ENCODE measurements around the gene TAF11. TPM values are rescaled to one million over a fixed set of nuclear protein-coding genes. Genes with fewer than 3 reads are reported as not detected.
"Not testable (repeated sequence)": the region's sequence is repeated elsewhere in the genome, so short reads cannot be mapped to it uniquely, and the experiment has no call there.

Gene TAF11
- total RNA-seq, result 10 to 100 TPM in 2 of 4 donors, 1 to 10 TPM in 2; 6.4 to 35.1 (median 19.9) TPM

GRCh38 chr6:34887753-34888513 lies at the start of gene TAF11:
Gene TAF11, minus strand, starts transcription at chr6:34888042. Its CDS starts 85 bp downstream, at chr6:34887957.
- Histone ChIP-seq H3K27ac (peak within 1 kb of the TSS; percentile 87 to 93 (median 90)), H3K36me3 (peaks cover 0 to 12% (median 0%) of the 10 kb centered on the region in 4 donors), H3K4me3 (peak within 1 kb of the TSS; percentile 88 to 96 (median 92)), H3K27me3 (no peaks in the 10 kb centered on the region), H3K9me3 (no peaks in the 10 kb centered on the region), H3K4me1 (peaks cover 17 to 42% (median 26%) of the 10 kb centered on the region in 4 donors)
- intact Hi-C loops (cut with DNase I; ENCODE audit: low total_unique reads) (no loop called here), in situ Hi-C loops (cut with MboI; ENCODE audit: low pct_ligation_motif_present in 1 of 4, low pct_unique_long_range_greater_than_20kb in 1 of 4, low sequenced_read_pairs in 3 of 4) (no loop called here)
- 0 to 1% methylated on average over 4 to 43 of the region's 43 CpGs for WGBS, 2 donors (ENCODE audit: low coverage in 1 of 2)
- peak; percentile 95 for DNase-seq
- TF ChIP-seq EP300 (IDR thresholded peaks at IDR 0.05; ENCODE audit: low read depth) (no peak), CTCF (IDR thresholded peaks at IDR 0.05) (no peak), POLR2AphosphoS5 (IDR thresholded peaks at IDR 0.05) (peak; percentile 95 to 98 (median 97)), POLR2A (IDR thresholded peaks at IDR 0.05) (peak; percentile 96)

GRCh38 chr6:34934516-34934915 lies 46.7 kb upstream of the TAF11 start:
- no peak overlapping the region for H3K4me3 ChIP-seq
- WGBS, 2 donors (ENCODE audit: low coverage in 1 of 2), result 12 to 51% methylated on average over 3 to 5 of the region's 5 CpGs
- TF ChIP-seq EP300 (IDR thresholded peaks at IDR 0.05; ENCODE audit: low read depth) (no peak), CTCF (IDR thresholded peaks at IDR 0.05) (no peak), POLR2AphosphoS5 (IDR thresholded peaks at IDR 0.05) (no peak), POLR2A (IDR thresholded peaks at IDR 0.05) (no peak)
- in situ Hi-C loops (cut with MboI; ENCODE audit: low pct_ligation_motif_present in 1 of 4, low pct_unique_long_range_greater_than_20kb in 1 of 4, low sequenced_read_pairs in 3 of 4) (no loop called here), intact Hi-C loops (cut with DNase I; ENCODE audit: low total_unique reads) (no loop called here)
- peak overlapping the region in 2 of 4 donors; percentile 6 to 7 for H3K27ac ChIP-seq
- no peaks in the 10 kb centered on the region for H3K36me3 ChIP-seq
- no peaks in the 10 kb centered on the region for H3K27me3 ChIP-seq
- no peaks in the 10 kb centered on the region for H3K9me3 ChIP-seq
- DNase-seq, result peak; percentile 58
- peaks cover 5 to 18% (median 11%) of the 10 kb centered on the region in 4 donors for H3K4me1 ChIP-seq

- intact Hi-C loops (cut with DNase I; ENCODE audit: low total_unique reads); H3K9me3 ChIP-seq; H3K27ac ChIP-seq; H3K27me3 ChIP-seq; DNase-seq; H3K4me3 ChIP-seq; in situ Hi-C loops (cut with MboI; ENCODE audit: low pct_ligation_motif_present in 1 of 4, low pct_unique_long_range_greater_than_20kb in 1 of 4, low sequenced_read_pairs in 3 of 4); H3K36me3 ChIP-seq: not testable (repeated sequence)
- WGBS, 2 donors (ENCODE audit: low coverage in 1 of 2), result 92 to 100% methylated on average over 12 of the region's 12 CpGs
- peaks cover 5 to 16% (median 9%) of the 10 kb centered on the region in 4 donors for H3K4me1 ChIP-seq
Measured at GRCh38 chr6:34932202-34932601, 44.4 kb upstream of the TAF11 start.

GRCh38 chr6:34930221-34930620 lies 42.4 kb upstream of the TAF11 start:
- WGBS, 2 donors (ENCODE audit: low coverage in 1 of 2), result 76 to 83% methylated on average over 3 of the region's 3 CpGs
- DNase-seq, result no peak
- intact Hi-C loops (cut with DNase I; ENCODE audit: low total_unique reads) (no loop called here), in situ Hi-C loops (cut with MboI; ENCODE audit: low pct_ligation_motif_present in 1 of 4, low pct_unique_long_range_greater_than_20kb in 1 of 4, low sequenced_read_pairs in 3 of 4) (no loop called here)
- H3K27ac ChIP-seq, result no peak overlapping the region
- TF ChIP-seq POLR2AphosphoS5 (IDR thresholded peaks at IDR 0.05) (no peak), EP300 (IDR thresholded peaks at IDR 0.05; ENCODE audit: low read depth) (no peak), POLR2A (IDR thresholded peaks at IDR 0.05) (no peak), CTCF (IDR thresholded peaks at IDR 0.05) (no peak)
- peaks cover 5 to 15% (median 9%) of the 10 kb centered on the region in 4 donors for H3K4me1 ChIP-seq
- no peaks in the 10 kb centered on the region for H3K9me3 ChIP-seq
- no peaks in the 10 kb centered on the region for H3K36me3 ChIP-seq
- H3K4me3 ChIP-seq, result no peak overlapping the region
- no peaks in the 10 kb centered on the region for H3K27me3 ChIP-seq

Measured in transverse colon (tissue), 4 donors.